Endothelial cell of umbilical vein (primary cell): ENCODE measurements around the gene VTI1A.

Experiments
- CTCF ChIP-seq, 2 donors: IDR thresholded peaks; 1 replicate in 1 of 2; 2 replicates in 1 of 2; pipeline ENCODE4 v1.5.1; 2011; ENCODE audit warnings: low read length in 2 of 2, mild to moderate bottlenecking in 2 of 2, moderate library complexity in 2 of 2, control low read depth in 1 of 2, inconsistent platforms in 1 of 2, low read depth in 1 of 2; ENCODE audit not compliant: insufficient read depth in 1 of 2; ENCODE audit errors: extremely low read depth in 1 of 2
- EZH2 ChIP-seq: IDR thresholded peaks from 2 replicates; pipeline ENCODE4 v1.6.1; 2012; ENCODE audit warnings: borderline replicate concordance, low read depth, mild to moderate bottlenecking, moderate library complexity, low read length, inconsistent platforms; ENCODE audit not compliant: severe bottlenecking
- POLR2A ChIP-seq: IDR thresholded peaks from 2 replicates; pipeline ENCODE4 v1.6.1; 2012; ENCODE audit warnings: low read depth, mild to moderate bottlenecking, control low read depth, low read length
- POLR2AphosphoS5 ChIP-seq: IDR thresholded peaks from 2 replicates; pipeline ENCODE4 v1.6.1; 2012; ENCODE audit warnings: low read depth, mild to moderate bottlenecking, control low read depth, low read length, moderate library complexity; ENCODE audit not compliant: insufficient read depth

GRCh38 chr10:112790921-112791320 lies 343.9 kb downstream of the VTI1A start:
- TF ChIP-seq CTCF (IDR thresholded peaks at IDR 0.05; ENCODE audit: extremely low read depth in 1 of 2, insufficient read depth in 1 of 2, low read depth in 1 of 2, low read length in 2 of 2) (no peak), POLR2A (no peak), EZH2 (no peak), POLR2AphosphoS5 (no peak)
